ENCODE measurements around the gene TNS3.

DNA sequence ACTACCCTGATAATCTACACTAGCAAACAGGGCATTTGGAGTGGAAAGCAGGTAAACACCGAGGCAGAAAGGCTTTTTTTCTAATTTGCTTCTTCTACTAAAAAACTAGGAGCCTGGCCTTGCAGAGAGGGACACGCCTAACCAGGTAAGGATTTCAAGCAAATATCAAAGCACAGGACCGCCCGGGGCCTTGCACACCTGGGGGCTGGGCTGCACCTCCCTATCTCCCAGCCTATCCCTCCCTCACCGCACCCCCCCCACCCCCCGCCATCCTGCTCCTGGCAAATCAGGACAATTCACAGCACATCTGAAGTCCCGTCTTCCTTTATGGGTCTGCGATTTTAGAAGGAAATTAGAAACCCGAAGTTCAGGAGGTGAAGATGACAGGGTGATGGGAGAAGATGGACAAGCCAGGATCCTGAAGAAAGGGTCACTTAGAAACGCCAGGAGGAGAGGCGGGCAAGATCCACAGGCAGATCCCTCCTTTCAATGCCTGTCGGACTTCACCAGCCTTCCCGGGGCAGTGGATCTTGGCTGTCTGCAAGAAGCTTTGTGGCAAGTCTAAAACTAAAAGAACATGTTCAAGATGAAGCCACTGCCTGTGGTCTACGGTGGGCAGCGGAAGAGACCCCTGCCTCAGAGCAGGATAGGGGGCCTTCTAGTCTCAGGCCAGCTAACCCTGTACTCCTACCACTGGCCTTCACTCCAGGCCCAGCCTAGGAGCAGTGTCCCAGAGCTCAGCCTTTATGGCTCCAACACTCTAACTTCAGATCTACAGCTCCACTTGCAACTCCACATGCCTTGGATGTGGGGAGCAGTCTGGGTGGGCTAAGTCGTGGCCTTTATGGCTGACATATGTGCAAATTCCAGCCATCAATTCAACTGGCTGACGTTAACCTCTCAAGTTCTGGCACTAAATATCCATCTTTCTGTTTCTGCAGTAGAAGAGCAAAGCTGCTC is 43.9 kb downstream of the TNS3 start:
- TF ChIP-seq POLR2A (IDR thresholded peaks at IDR 0.05) = no peak
- TF ChIP-seq, protein P1, sequence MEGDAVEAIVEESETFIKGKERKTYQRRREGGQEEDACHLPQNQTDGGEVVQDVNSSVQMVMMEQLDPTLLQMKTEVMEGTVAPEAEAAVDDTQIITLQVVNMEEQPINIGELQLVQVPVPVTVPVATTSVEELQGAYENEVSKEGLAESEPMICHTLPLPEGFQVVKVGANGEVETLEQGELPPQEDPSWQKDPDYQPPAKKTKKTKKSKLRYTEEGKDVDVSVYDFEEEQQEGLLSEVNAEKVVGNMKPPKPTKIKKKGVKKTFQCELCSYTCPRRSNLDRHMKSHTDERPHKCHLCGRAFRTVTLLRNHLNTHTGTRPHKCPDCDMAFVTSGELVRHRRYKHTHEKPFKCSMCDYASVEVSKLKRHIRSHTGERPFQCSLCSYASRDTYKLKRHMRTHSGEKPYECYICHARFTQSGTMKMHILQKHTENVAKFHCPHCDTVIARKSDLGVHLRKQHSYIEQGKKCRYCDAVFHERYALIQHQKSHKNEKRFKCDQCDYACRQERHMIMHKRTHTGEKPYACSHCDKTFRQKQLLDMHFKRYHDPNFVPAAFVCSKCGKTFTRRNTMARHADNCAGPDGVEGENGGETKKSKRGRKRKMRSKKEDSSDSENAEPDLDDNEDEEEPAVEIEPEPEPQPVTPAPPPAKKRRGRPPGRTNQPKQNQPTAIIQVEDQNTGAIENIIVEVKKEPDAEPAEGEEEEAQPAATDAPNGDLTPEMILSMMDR (IDR thresholded peaks at IDR 0.05 in 8 of 11, conservative IDR thresholded peaks at IDR 0.05 in 3 of 11) = no peak
- no peak for TF ChIP-seq POLR2AphosphoS5 (IDR thresholded peaks at IDR 0.05)

Measured in spleen (tissue), 7 donors.